ENCODE results near the gene RHEB.

DNA sequence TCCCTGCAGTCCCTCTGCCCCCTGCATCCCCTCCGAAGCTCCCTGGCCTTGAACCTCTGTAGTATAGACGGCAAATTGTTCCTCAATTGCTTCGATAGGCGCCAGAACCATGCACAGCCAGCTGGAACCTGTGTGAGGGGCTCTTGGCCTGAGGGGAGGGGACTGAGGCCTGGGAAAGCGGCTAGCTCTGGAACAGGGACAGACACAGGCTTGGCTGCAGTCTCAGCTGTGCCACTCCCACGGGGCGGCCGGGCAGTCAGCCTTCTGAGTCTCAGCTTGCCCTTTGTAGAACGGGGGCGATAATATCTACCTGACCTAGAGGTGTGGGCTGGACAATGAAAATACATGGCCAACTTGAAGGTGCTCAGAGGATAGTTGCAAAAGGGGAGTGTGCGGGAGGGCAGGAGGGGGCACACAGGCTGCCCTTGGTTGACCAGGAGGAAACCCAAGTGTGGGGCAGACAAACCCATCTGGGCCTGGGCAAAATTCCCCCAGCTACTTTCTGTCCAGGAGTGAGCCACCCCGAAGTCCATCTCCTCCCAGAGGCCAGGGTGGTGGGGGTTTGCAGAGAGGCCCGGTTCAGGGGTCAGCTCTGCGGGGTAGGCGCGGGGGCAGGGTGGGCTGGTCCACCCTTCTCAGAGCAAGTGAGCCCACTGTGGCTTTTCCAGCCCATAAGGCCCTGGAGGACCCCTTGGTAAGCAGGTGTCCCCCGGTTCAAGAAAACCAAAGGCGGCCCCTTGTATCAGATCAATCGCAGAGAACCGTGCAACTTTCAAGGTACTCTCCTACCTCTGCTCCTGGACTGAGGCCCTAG lies 84.4 kb downstream of the RHEB start:
- TF ChIP-seq, protein P1, sequence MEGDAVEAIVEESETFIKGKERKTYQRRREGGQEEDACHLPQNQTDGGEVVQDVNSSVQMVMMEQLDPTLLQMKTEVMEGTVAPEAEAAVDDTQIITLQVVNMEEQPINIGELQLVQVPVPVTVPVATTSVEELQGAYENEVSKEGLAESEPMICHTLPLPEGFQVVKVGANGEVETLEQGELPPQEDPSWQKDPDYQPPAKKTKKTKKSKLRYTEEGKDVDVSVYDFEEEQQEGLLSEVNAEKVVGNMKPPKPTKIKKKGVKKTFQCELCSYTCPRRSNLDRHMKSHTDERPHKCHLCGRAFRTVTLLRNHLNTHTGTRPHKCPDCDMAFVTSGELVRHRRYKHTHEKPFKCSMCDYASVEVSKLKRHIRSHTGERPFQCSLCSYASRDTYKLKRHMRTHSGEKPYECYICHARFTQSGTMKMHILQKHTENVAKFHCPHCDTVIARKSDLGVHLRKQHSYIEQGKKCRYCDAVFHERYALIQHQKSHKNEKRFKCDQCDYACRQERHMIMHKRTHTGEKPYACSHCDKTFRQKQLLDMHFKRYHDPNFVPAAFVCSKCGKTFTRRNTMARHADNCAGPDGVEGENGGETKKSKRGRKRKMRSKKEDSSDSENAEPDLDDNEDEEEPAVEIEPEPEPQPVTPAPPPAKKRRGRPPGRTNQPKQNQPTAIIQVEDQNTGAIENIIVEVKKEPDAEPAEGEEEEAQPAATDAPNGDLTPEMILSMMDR (IDR thresholded peaks at IDR 0.05; ENCODE audit: low read depth, low read length): no peak
- no peak for TF ChIP-seq EZH2phosphoT487 (IDR thresholded peaks at IDR 0.05; ENCODE audit: low read depth)
